Activated CD4-positive, alpha-beta T cell treated with anti-CD3 and anti-CD28 coated beads, Interleukin-2, amount 10 ng/mL, durations not matched to agents 7 days and 5 days (primary cell): ENCODE data around the gene TTC16. TPM values are rescaled to one million over a fixed set of nuclear protein-coding genes. Genes with fewer than 3 reads are reported as not detected.
"Not testable (repeated sequence)": the region's sequence is repeated elsewhere in the genome, so short reads cannot be mapped to it uniquely, and the experiment has no call there.

Experiments used
- CTCF ChIA-PET: fragments of 350-600 bp; sonication (Branson Sonifier 250); formaldehyde crosslinking; loops from one replicate; lab custom pipeline; 2021; ENCODE audit warnings: antibody characterized with exemption; lab: Charles Lee
- POLR2A ChIA-PET: fragments of 350-600 bp; sonication (Branson Sonifier 250); formaldehyde crosslinking; loops from one replicate; lab custom pipeline; 2021; ENCODE audit warnings: antibody characterized with exemption; lab: Charles Lee
- DNase-seq: peaks from one replicate; pipeline ENCODE4 v3.0.0-alpha.2; 2020
- H3K27ac Mint-ChIP-seq: one replicate; pipeline ENCODE4 v1.8.0; 2021; ENCODE audit warnings: mild to moderate bottlenecking, moderate library complexity, mixed read lengths
- H3K27me3 Mint-ChIP-seq: one replicate; pipeline ENCODE4 v1.8.0; 2021; ENCODE audit warnings: mixed read lengths
- H3K36me3 Mint-ChIP-seq: one replicate; pipeline ENCODE4 v1.8.0; 2021; ENCODE audit warnings: low read depth, mixed read lengths
- H3K4me1 Mint-ChIP-seq: one replicate; pipeline ENCODE4 v1.8.0; 2021; ENCODE audit warnings: mixed read lengths
- H3K4me3 Mint-ChIP-seq: one replicate; pipeline ENCODE4 v1.8.0; 2021; ENCODE audit warnings: mild to moderate bottlenecking, moderate library complexity, mixed read lengths
- H3K9me3 Mint-ChIP-seq: one replicate; pipeline ENCODE4 v1.8.0; 2021; ENCODE audit warnings: mixed read lengths
- total RNA-seq, 2 experiments: library from RNA; stranded (reverse); gene quantifications; one replicate each; pipeline ENCODE4 v1.2.3, GENCODE V29; 2021

The TTC16 gene
- total RNA-seq, 2 experiments from 2014 or later, result 1.2 to 1.6 TPM

GRCh38 chr9:127755061-127756060, 39.5 kb downstream of the TTC16 start:
- peaks cover 15% of the 10 kb centered on the region for H3K36me3 Mint-ChIP-seq
- no peak for DNase-seq
- ChIA-PET CTCF (no interaction called here), POLR2A (no interaction called here)
- H3K4me3 Mint-ChIP-seq, result no peak overlapping the region
- no peaks in the 10 kb centered on the region for H3K9me3 Mint-ChIP-seq
- no peak overlapping the region for H3K27ac Mint-ChIP-seq
- H3K4me1 Mint-ChIP-seq, result peaks cover 3% of the 10 kb centered on the region
- H3K27me3 Mint-ChIP-seq, result no peaks in the 10 kb centered on the region

DNA sequence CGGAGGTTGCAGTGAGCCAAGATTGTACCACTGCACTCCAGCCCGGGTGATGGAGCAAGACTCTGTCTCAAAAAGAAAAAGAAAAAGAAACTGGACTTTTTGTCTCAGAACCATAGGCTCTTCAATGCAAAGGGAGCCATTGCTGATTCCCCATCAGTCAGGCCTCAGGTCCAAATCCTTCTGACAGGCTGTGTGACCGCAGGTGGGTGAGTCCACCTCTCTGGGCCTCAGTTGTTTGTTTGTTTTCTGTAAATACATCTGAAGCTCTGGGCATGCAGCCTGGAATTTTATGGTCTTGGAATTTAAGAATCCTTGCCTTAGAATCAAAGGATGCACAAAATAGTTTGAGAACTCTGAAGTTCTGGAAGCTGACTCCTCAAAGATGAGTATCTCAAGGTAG, 40.4 kb downstream of the TTC16 start:
- H3K4me3 Mint-ChIP-seq, result no peak overlapping the region
- H3K36me3 Mint-ChIP-seq, result peaks cover 12% of the 10 kb centered on the region
- no peaks in the 10 kb centered on the region for H3K27me3 Mint-ChIP-seq
- POLR2A ChIA-PET, result no interaction called here
- H3K9me3 Mint-ChIP-seq, result no peaks in the 10 kb centered on the region
- no peak overlapping the region for H3K27ac Mint-ChIP-seq
- CTCF ChIA-PET, result interaction anchor here (0.6 to 1.6 kb wide), 3 partner anchors 10 to 209 kb away, joined by 4 read pairs; no protein-coding TSS in a partner anchor
- peaks cover 3% of the 10 kb centered on the region for H3K4me1 Mint-ChIP-seq
- DNase-seq, result no peak

GRCh38 chr9:127756776-127757175, 40.9 kb downstream of the TTC16 start:
- H3K4me3 Mint-ChIP-seq, DNase-seq, H3K9me3 Mint-ChIP-seq, H3K27ac Mint-ChIP-seq, H3K27me3 Mint-ChIP-seq, H3K4me1 Mint-ChIP-seq, POLR2A ChIA-PET: not testable (repeated sequence)
- CTCF ChIA-PET, result interaction anchor here (0.5 to 2.2 kb wide), 5 partner anchors 9 to 368 kb away, joined by 3 to 5 read pairs (median 4); no protein-coding TSS in a partner anchor
- peaks cover 12% of the 10 kb centered on the region for H3K36me3 Mint-ChIP-seq

DNA sequence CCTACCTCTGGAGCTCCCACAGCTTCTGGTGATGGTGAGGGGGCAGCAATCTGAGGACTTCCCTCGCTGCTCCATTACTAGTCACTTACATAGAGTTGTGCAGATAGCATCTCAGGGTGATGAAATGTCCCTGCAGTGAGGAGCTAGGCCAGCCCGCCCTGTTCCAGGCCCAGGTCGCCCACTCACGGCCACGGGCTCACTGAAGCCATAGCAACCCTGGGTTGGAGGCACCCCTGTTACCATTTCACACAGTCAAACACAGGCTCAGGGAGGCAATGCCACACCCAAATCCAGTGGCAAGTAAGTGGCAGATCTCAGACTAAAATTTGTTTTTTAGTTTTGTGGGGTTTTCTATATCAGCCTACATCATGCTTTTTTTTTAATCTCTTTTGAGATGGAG, 43.0 kb downstream of the TTC16 start:
- H3K27me3 Mint-ChIP-seq, result no peaks in the 10 kb centered on the region
- H3K4me1 Mint-ChIP-seq, result peaks cover 17% of the 10 kb centered on the region
- peaks cover 28% of the 10 kb centered on the region for H3K36me3 Mint-ChIP-seq
- H3K4me3 Mint-ChIP-seq, result no peak overlapping the region
- no peaks in the 10 kb centered on the region for H3K9me3 Mint-ChIP-seq
- ChIA-PET POLR2A (interaction anchor here (0.5 kb wide), 1 partner anchor 260 kb away, joined by 3 read pairs; no protein-coding TSS in a partner anchor), CTCF (interaction anchor here (0.7 to 2.2 kb wide), 3 partner anchors 8 to 16 kb away, joined by 3 to 5 read pairs (median 3); no protein-coding TSS in a partner anchor)
- no peak for DNase-seq
- H3K27ac Mint-ChIP-seq, result no peak overlapping the region

- DNase-seq, result no peak
- Mint-ChIP-seq H3K9me3 (no peaks in the 10 kb centered on the region), H3K27me3 (no peaks in the 10 kb centered on the region), H3K36me3 (peaks cover 43% of the 10 kb centered on the region), H3K27ac (no peak overlapping the region), H3K4me1 (peaks cover 32% of the 10 kb centered on the region), H3K4me3 (no peak overlapping the region)
- ChIA-PET CTCF (interaction anchor here (3.2 kb wide), 1 partner anchor 27 kb away, joined by 13 read pairs; the partner anchor contains the start of gene TOR2A), POLR2A (no interaction called here)
Observed at GRCh38 chr9:127761061-127761460, 45.2 kb downstream of the TTC16 start.

- Mint-ChIP-seq H3K4me1 (peaks cover 37% of the 10 kb centered on the region), H3K9me3 (no peaks in the 10 kb centered on the region), H3K27me3 (no peaks in the 10 kb centered on the region), H3K36me3 (peaks cover 47% of the 10 kb centered on the region), H3K27ac (no peak overlapping the region), H3K4me3 (no peak overlapping the region)
- POLR2A ChIA-PET, result no interaction called here
- CTCF ChIA-PET, result interaction anchor here (3.2 kb wide), 1 partner anchor 27 kb away, joined by 13 read pairs; the partner anchor contains the start of gene TOR2A
- no peak for DNase-seq
Observed at GRCh38 chr9:127761491-127761956, 45.6 kb downstream of the TTC16 start.

- CTCF ChIA-PET, result interaction anchor here (2.3 to 3.2 kb wide), 2 partner anchors 28 to 107 kb away, joined by 8 to 13 read pairs; partner anchors contain the start of gene TOR2A
- peak overlapping the region; percentile 13 for H3K4me3 Mint-ChIP-seq
- H3K9me3 Mint-ChIP-seq, result no peaks in the 10 kb centered on the region
- H3K27ac Mint-ChIP-seq, result no peak overlapping the region
- peaks cover 54% of the 10 kb centered on the region for H3K36me3 Mint-ChIP-seq
- H3K27me3 Mint-ChIP-seq, result no peaks in the 10 kb centered on the region
- no peak for DNase-seq
- POLR2A ChIA-PET, result no interaction called here
- H3K4me1 Mint-ChIP-seq, result peaks cover 42% of the 10 kb centered on the region
Observed at GRCh38 chr9:127762111-127762676, 46.3 kb downstream of the TTC16 start.

DNA sequence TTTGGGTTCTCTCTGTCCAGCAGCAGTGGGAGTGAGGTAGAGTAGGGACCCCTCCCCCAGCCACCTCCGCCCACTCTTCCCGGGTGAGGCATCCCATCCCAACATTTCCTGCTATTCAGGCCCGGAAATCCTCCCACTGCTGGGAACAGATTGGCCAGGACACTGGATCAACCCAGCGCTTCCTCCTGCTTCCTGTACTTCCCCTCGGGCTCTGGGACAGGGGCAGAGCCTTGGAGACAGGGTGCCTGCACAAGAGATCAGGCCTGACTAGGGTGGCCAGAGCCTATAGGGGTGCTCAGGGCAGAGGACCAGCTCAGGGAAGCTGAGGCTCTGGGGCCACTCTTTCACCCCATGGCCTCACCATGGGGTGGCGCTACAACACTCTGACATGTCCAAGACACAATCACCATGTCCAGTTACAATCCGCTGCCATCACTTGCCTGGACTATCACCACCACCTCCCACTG, 48.1 kb downstream of the TTC16 start:
- H3K36me3 Mint-ChIP-seq, result peaks cover 63% of the 10 kb centered on the region
- no peak overlapping the region for H3K4me3 Mint-ChIP-seq
- no peaks in the 10 kb centered on the region for H3K27me3 Mint-ChIP-seq
- ChIA-PET CTCF (interaction anchor here (0.6 to 2.3 kb wide), 6 partner anchors 10 to 157 kb away, joined by 3 to 8 read pairs (median 4); partner anchors contain the start of gene TOR2A), POLR2A (no interaction called here)
- DNase-seq, result peak; percentile 30
- H3K27ac Mint-ChIP-seq, result no peak overlapping the region
- no peaks in the 10 kb centered on the region for H3K9me3 Mint-ChIP-seq
- peaks cover 57% of the 10 kb centered on the region for H3K4me1 Mint-ChIP-seq

- POLR2A ChIA-PET, result no interaction called here
- DNase-seq, result no peak
- Mint-ChIP-seq H3K27me3 (no peaks in the 10 kb centered on the region), H3K9me3 (no peaks in the 10 kb centered on the region), H3K4me1 (peaks cover 71% of the 10 kb centered on the region), H3K4me3 (no peak overlapping the region), H3K27ac (peak overlapping the region; percentile 31), H3K36me3 (peaks cover 74% of the 10 kb centered on the region)
- CTCF ChIA-PET, result interaction anchor here (0.6 to 3.0 kb wide), 5 partner anchors 8 to 156 kb away, joined by 3 to 13 read pairs (median 4); partner anchors contain the start of gene TOR2A
Observed at GRCh38 chr9:127765418-127765817, 49.5 kb downstream of the TTC16 start.

DNA sequence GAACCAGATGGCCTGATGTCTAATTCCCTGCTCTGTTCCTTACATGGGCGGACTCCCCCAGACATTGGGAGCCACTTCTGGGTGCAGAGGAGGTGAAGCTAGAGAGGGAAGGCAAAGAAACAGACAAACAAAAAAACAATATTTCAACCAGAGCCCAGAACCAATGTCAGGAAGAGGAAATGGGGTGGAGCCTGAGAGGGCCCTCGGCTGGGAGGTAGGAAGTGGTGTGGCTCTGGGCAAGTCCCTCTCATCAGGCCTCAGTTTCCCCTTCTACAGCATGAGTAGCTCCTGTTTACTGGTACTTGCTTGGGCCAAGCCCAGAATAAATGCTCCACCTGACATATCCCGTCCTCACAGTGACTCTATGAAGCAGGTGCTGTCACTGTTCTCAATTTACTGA, 51.5 kb downstream of the TTC16 start:
- H3K4me1 Mint-ChIP-seq, result peaks cover 84% of the 10 kb centered on the region
- H3K27me3 Mint-ChIP-seq, result no peaks in the 10 kb centered on the region
- peak; percentile 28 for DNase-seq
- ChIA-PET POLR2A (no interaction called here), CTCF (interaction anchor here (0.5 to 3.0 kb wide), 10 partner anchors 9 to 208 kb away, joined by 3 to 13 read pairs (median 5); partner anchors contain the start of genes CDK9, SH2D3C and TOR2A)
- peak overlapping the region; percentile 83 for H3K27ac Mint-ChIP-seq
- no peaks in the 10 kb centered on the region for H3K9me3 Mint-ChIP-seq
- H3K36me3 Mint-ChIP-seq, result peaks cover 79% of the 10 kb centered on the region
- peak overlapping the region; percentile 37 for H3K4me3 Mint-ChIP-seq

GRCh38 chr9:127767909-127768331, 52.0 kb downstream of the TTC16 start:
- DNase-seq, result no peak
- Mint-ChIP-seq H3K27ac (peak overlapping the region; percentile 77), H3K9me3 (no peaks in the 10 kb centered on the region), H3K4me3 (no peak overlapping the region), H3K4me1 (peaks cover 84% of the 10 kb centered on the region), H3K27me3 (no peaks in the 10 kb centered on the region), H3K36me3 (peaks cover 76% of the 10 kb centered on the region)
- CTCF ChIA-PET, result interaction anchor here (0.5 to 3.0 kb wide), 7 partner anchors 9 to 102 kb away, joined by 3 to 13 read pairs (median 5); partner anchors contain the start of genes SH2D3C and TOR2A
- POLR2A ChIA-PET, result no interaction called here

GRCh38 chr9:127768698-127769097, 52.8 kb downstream of the TTC16 start:
- Mint-ChIP-seq H3K36me3 (peaks cover 73% of the 10 kb centered on the region), H3K9me3 (no peaks in the 10 kb centered on the region), H3K27ac (peak overlapping the region; percentile 77), H3K4me3 (peak overlapping the region; percentile 47), H3K4me1 (peaks cover 84% of the 10 kb centered on the region), H3K27me3 (no peaks in the 10 kb centered on the region)
- ChIA-PET POLR2A (no interaction called here), CTCF (interaction anchor here (0.5 to 0.7 kb wide), 4 partner anchors 11 to 347 kb away, joined by 3 read pairs; no protein-coding TSS in a partner anchor)
- DNase-seq, result no peak
